PFSK-1 (cell line): Measurements from ENCODE around the gene INTS3.

Experiments
- POLR2AphosphoS5 ChIP-seq: IDR thresholded peaks from 2 replicates; pipeline ENCODE4 v1.6.1; 2012; ENCODE audit warnings: low read depth, mild to moderate bottlenecking, control low read depth, low read length, moderate library complexity
- TAF1 ChIP-seq: IDR thresholded peaks from 2 replicates; pipeline ENCODE4 v1.6.1; 2012; ENCODE audit warnings: low read length, control low read depth, borderline replicate concordance; ENCODE audit not compliant: insufficient read depth

- TF ChIP-seq TAF1, result no peak
- no peak for TF ChIP-seq POLR2AphosphoS5
Measured at GRCh38 chr1:153745417-153745816, 17.6 kb downstream of the INTS3 start.
